Hepatocyte (in vitro differentiated cells): ENCODE results near the gene NPL. TPM values are rescaled to one million over a fixed set of nuclear protein-coding genes. Genes with fewer than 3 reads are reported as not detected.
A peak's percentile ranks its signal among the peaks of the same experiment; 100 is the strongest.

ENCODE experiments used
- DNase-seq: peaks from one replicate; pipeline ENCODE4 v3.0.0-alpha.2; 2016; ENCODE audit warnings: low spot score
- H2AFZ ChIP-seq: fragments of 200-600 bp; sonication (generic); 2 replicates; pipeline ENCODE4 v1.6.0; 2016; ENCODE audit warnings: antibody characterized with exemption, mild to moderate bottlenecking
- H3K27ac ChIP-seq: fragments of 200-600 bp; sonication (generic); 2 replicates; pipeline ENCODE4 v1.5.1; 2016; ENCODE audit warnings: mild to moderate bottlenecking
- H3K27me3 ChIP-seq: fragments of 200-600 bp; sonication (generic); 2 replicates; pipeline ENCODE4 v1.6.1; 2016
- H3K36me3 ChIP-seq: fragments of 200-600 bp; sonication (generic); replicated peaks from 2 replicates; pipeline ENCODE4 v1.5.1; 2016; ENCODE audit warnings: low read depth; ENCODE audit not compliant: insufficient read depth
- H3K4me1 ChIP-seq: fragments of 200-600 bp; sonication (generic); 2 replicates; pipeline ENCODE4 v1.5.1; 2016; ENCODE audit warnings: mild to moderate bottlenecking, moderate library complexity; ENCODE audit not compliant: insufficient read depth
- H3K4me2 ChIP-seq: fragments of 200-600 bp; sonication (generic); 2 replicates; pipeline ENCODE4 v1.6.0; 2016
- H3K4me3 ChIP-seq: fragments of 200-600 bp; sonication (generic); 2 replicates; pipeline ENCODE4 v1.5.1; 2016; ENCODE audit warnings: mild to moderate bottlenecking
- H3K79me2 ChIP-seq: fragments of 200-600 bp; sonication (generic); 2 replicates; pipeline ENCODE4 v1.6.0; 2017; ENCODE audit warnings: mild to moderate bottlenecking
- H3K9me2 ChIP-seq: fragments of 200-600 bp; sonication (generic); replicated peaks from 2 replicates; pipeline ENCODE4 v1.6.0; 2017; ENCODE audit warnings: mild to moderate bottlenecking; ENCODE audit not compliant: insufficient read depth
- H3K9me3 ChIP-seq: fragments of 200-600 bp; sonication (generic); 2 replicates; pipeline ENCODE4 v1.5.1; 2016; ENCODE audit warnings: low read depth, mild to moderate bottlenecking
- H4K20me1 ChIP-seq: fragments of 200-600 bp; sonication (generic); 2 replicates; pipeline ENCODE4 v1.6.0; 2016; ENCODE audit warnings: mild to moderate bottlenecking; ENCODE audit not compliant: insufficient read depth, poor library complexity, severe bottlenecking
- EZH2 ChIP-seq: fragments of 200-600 bp; sonication (generic); IDR thresholded peaks from 2 replicates; pipeline ENCODE4 v1.6.1; 2016; ENCODE audit warnings: antibody characterized with exemption, mild to moderate bottlenecking, borderline replicate concordance
- EZH2phosphoT487 ChIP-seq: fragments of 200-600 bp; sonication (generic); IDR thresholded peaks from one replicate; pipeline ENCODE4 v1.6.1; 2018; ENCODE audit warnings: antibody characterized with exemption, mild to moderate bottlenecking, low read depth, moderate library complexity; ENCODE audit not compliant: unreplicated experiment, severe bottlenecking
- WGBS: methylation state at CpG from one replicate; pipeline ENCODE4 v1.1.6; 2016; ENCODE audit warnings: low lambda C conversion rate; ENCODE audit errors: missing lambda C conversion rate; 5-methylcytosine and 5-hydroxymethylcytosine counted together
- polyA plus RNA-seq: library from polyadenylated mRNA; unstranded; fragments of >200 nt; fragmentation: Nextera tagmentation; extraction: Ambion mirVana; gene quantifications from 2 replicates; pipeline ENCODE4 v1.2.1, GENCODE V29; 2016
- total RNA-seq: library from RNA; depleted of rRNA; stranded (reverse); fragments of >200 nt; gene quantifications from 2 replicates; pipeline ENCODE4 v1.2.3, GENCODE V29; 2014
- TF ChIP-seq, protein P1 (sequence below): fragments of 200-600 bp; sonication (generic); IDR thresholded peaks from 2 replicates; pipeline ENCODE4 v1.5.1; 2016; ENCODE audit warnings: antibody characterized with exemption, mild to moderate bottlenecking; ENCODE audit not compliant: poor library complexity

The NPL gene
- total and polyA plus RNA-seq, 2 experiments from 2014 or later, result 7.1 to 10.2 TPM

- Histone ChIP-seq H3K9me3 (no peaks in the 10 kb centered on the region), H4K20me1 (no peaks in the 10 kb centered on the region), H3K9me2 (no peaks in the 10 kb centered on the region), H2AFZ (no peak overlapping the region), H3K36me3 (no peaks in the 10 kb centered on the region), H3K4me2 (no peak overlapping the region), H3K4me3 (no peak overlapping the region), H3K4me1 (no peaks in the 10 kb centered on the region), H3K27ac (no peak overlapping the region), H3K79me2 (no peaks in the 10 kb centered on the region), H3K27me3 (peaks cover 8% of the 10 kb centered on the region)
- no peak for TF ChIP-seq EZH2phosphoT487
- no peak for TF ChIP-seq EZH2
- TF ChIP-seq, protein P1, sequence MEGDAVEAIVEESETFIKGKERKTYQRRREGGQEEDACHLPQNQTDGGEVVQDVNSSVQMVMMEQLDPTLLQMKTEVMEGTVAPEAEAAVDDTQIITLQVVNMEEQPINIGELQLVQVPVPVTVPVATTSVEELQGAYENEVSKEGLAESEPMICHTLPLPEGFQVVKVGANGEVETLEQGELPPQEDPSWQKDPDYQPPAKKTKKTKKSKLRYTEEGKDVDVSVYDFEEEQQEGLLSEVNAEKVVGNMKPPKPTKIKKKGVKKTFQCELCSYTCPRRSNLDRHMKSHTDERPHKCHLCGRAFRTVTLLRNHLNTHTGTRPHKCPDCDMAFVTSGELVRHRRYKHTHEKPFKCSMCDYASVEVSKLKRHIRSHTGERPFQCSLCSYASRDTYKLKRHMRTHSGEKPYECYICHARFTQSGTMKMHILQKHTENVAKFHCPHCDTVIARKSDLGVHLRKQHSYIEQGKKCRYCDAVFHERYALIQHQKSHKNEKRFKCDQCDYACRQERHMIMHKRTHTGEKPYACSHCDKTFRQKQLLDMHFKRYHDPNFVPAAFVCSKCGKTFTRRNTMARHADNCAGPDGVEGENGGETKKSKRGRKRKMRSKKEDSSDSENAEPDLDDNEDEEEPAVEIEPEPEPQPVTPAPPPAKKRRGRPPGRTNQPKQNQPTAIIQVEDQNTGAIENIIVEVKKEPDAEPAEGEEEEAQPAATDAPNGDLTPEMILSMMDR, result no peak
- 73% methylated on average over 4 of the region's 4 CpGs for WGBS
- DNase-seq, result no peak
Measured at GRCh38 chr1:182786995-182787324, 2.6 kb upstream of the NPL start.

DNA sequence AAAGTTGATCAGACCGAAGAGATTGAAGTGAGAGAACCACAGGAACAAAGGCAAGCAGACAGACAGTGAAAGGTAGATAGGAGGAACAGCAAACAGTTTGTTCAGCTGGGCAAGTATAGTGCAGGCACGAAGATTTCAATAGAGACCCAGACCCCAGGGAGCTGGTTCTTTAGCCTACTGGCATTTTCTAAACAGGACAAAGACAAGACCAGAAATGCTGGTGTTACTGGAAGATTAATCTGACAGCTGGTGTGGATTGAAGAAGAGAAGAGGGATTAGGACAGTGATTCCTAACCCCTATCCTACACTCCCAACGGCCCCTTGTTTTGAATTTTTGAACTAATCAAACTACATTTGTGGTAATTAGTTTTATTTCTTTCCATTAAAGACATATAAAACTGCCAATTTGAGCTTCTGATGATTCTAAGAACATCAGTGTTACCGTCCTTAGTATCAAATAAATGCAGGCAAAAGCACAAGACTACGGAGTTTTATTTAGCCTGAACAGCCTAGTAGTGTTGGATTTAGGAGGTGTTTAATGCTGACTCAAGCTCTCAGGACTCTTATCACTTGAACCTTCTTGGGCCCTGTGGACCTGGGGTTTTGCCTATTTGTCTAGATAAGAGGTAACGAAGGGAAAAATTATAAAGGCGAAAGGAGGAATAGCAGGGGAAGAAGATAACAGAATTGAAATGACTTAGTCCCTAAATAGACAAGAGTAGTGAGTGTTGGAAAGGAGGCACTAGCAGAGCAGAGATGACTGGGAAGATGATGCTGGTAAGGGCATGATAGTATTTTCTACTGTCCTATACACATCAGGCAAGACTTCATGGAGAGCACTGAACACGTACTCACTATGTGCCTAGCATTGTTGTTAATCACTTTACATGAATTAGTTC, 2.0 kb downstream of the NPL start:
- Histone ChIP-seq H3K27ac (no peak overlapping the region), H2AFZ (no peak overlapping the region)
- 68% methylated on average over 8 of the region's 8 CpGs for WGBS

DNA sequence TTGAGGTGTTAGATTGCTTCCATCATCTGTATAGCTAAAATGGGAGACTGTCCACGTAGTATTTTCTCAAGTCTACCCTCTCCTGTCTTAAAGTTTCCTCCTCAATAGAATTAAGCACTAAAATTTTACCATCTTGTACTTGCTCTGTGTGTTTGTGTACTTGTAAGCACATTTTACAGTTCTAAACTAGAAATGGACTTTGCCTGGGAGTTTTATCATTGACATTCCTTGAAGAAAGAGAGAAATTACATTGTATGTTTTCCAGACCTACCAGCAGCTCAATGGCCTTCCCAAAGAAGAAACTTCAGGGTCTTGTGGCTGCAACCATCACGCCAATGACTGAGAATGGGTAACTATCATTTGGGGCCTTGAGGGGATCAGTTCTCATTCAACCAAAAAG, 4.5 kb downstream of the NPL start:
- H3K27me3 ChIP-seq, result no peaks in the 10 kb centered on the region
- no peak for DNase-seq
- no peaks in the 10 kb centered on the region for H3K36me3 ChIP-seq
- no peaks in the 10 kb centered on the region for H3K79me2 ChIP-seq
- no peaks in the 10 kb centered on the region for H3K9me3 ChIP-seq
- H4K20me1 ChIP-seq, result no peaks in the 10 kb centered on the region
- peaks cover 4% of the 10 kb centered on the region for H3K4me1 ChIP-seq
- no peaks in the 10 kb centered on the region for H3K9me2 ChIP-seq
- peak overlapping the region; percentile 43 for H3K27ac ChIP-seq
- TF ChIP-seq EZH2, result no peak
- TF ChIP-seq EZH2phosphoT487, result no peak
- TF ChIP-seq, protein P1, result no peak
- H3K4me3 ChIP-seq, result no peak overlapping the region
- no peak overlapping the region for H2AFZ ChIP-seq
- 93% methylated on average over 2 of the region's 2 CpGs for WGBS
- no peak overlapping the region for H3K4me2 ChIP-seq

More for the DNA sequence above, 2.0 kb downstream of the NPL start:
- no peak overlapping the region for H3K4me2 ChIP-seq
- no peak for DNase-seq
- no peaks in the 10 kb centered on the region for H3K9me2 ChIP-seq
- H3K79me2 ChIP-seq, result no peaks in the 10 kb centered on the region
- H3K36me3 ChIP-seq, result no peaks in the 10 kb centered on the region
- no peaks in the 10 kb centered on the region for H3K9me3 ChIP-seq
- H3K4me1 ChIP-seq, result peaks cover 4% of the 10 kb centered on the region
- H4K20me1 ChIP-seq, result no peaks in the 10 kb centered on the region
- TF ChIP-seq EZH2 (no peak), EZH2phosphoT487 (no peak)
- TF ChIP-seq, protein P1, result no peak
- peaks cover 8% of the 10 kb centered on the region for H3K27me3 ChIP-seq
- no peak overlapping the region for H3K4me3 ChIP-seq
